Duodenal mucosa (tissue), 2 donors: ENCODE data around the gene MYO1D.

Experiments
- H3K27ac ChIP-seq: one replicate; pipeline ENCODE4 v1.7.0; 2013; ENCODE audit warnings: low read depth, low read length
- H3K27me3 ChIP-seq, 2 donors: one replicate each; pipeline ENCODE4 v1.7.0; 2013; ENCODE audit warnings: low read length in 2 of 2, control low read depth in 1 of 2; ENCODE audit not compliant: insufficient read depth in 2 of 2, control insufficient read depth in 1 of 2
- H3K36me3 ChIP-seq, 2 donors: one replicate each; pipeline ENCODE4 v1.7.0; 2013; ENCODE audit warnings: low read length in 2 of 2, control low read depth in 1 of 2; ENCODE audit not compliant: insufficient read depth in 2 of 2, control insufficient read depth in 1 of 2
- H3K4me1 ChIP-seq, 2 donors: one replicate each; pipeline ENCODE4 v1.7.0; 2013; ENCODE audit warnings: low read length in 2 of 2, control low read depth in 1 of 2; ENCODE audit not compliant: insufficient read depth in 2 of 2, control insufficient read depth in 1 of 2
- H3K4me3 ChIP-seq, 2 donors: one replicate each; pipeline ENCODE4 v1.7.0; 2013; ENCODE audit warnings: low read length in 2 of 2, low read depth in 1 of 2
- H3K9ac ChIP-seq, 2 donors: one replicate each; pipeline ENCODE4 v1.7.0; 2013; ENCODE audit warnings: low read length in 2 of 2, low read depth in 1 of 2
- H3K9me3 ChIP-seq, 2 donors: one replicate each; pipeline ENCODE4 v1.7.0; 2013; ENCODE audit warnings: low read length in 2 of 2, control low read depth in 1 of 2; ENCODE audit not compliant: control insufficient read depth in 1 of 2

Gene MYO1D

DNA sequence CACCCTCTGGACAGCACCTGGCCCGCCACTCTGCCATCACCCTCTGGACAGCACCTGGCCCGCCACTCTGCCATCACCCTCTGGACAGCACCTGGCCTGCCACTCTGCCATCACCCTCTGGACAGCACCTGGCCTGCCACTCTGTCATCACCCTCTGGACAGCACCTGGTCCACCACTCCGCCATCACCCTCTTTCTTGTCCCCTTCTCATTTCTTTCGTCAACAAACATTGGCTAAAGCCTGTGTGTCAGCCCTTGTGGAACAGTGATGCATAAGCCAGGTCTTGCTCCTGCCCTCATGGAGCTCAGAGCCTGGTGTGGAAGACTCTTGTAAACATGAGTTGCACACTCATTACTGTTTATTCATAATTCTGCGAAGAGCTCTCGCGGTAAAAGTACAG lies 358.9 kb downstream of the MYO1D start:
- no peaks in the 10 kb centered on the region for H3K9me3 ChIP-seq
- H3K27me3 ChIP-seq = peaks cover 0 to 5% of the 10 kb centered on the region in 2 donors
- no peak overlapping the region for H3K27ac ChIP-seq
- H3K4me3 ChIP-seq = no peak overlapping the region
- no peaks in the 10 kb centered on the region for H3K36me3 ChIP-seq
- no peak overlapping the region for H3K9ac ChIP-seq
- peaks cover 9 to 13% of the 10 kb centered on the region in 2 donors for H3K4me1 ChIP-seq

- H3K36me3 ChIP-seq = no peaks in the 10 kb centered on the region
- H3K9me3 ChIP-seq = no peaks in the 10 kb centered on the region
- no peak overlapping the region for H3K27ac ChIP-seq
- peaks cover 9 to 13% of the 10 kb centered on the region in 2 donors for H3K4me1 ChIP-seq
- H3K4me3 ChIP-seq = no peak overlapping the region
- peaks cover 0 to 5% of the 10 kb centered on the region in 2 donors for H3K27me3 ChIP-seq
- no peak overlapping the region for H3K9ac ChIP-seq
Measured at GRCh38 chr17:32516940-32517701, 359.8 kb downstream of the MYO1D start.

- Histone ChIP-seq H3K9ac (no peak overlapping the region), H3K4me3 (no peak overlapping the region), H3K27ac (no peak overlapping the region), H3K4me1 (peaks cover 9 to 13% of the 10 kb centered on the region in 2 donors), H3K27me3 (peaks cover 0 to 5% of the 10 kb centered on the region in 2 donors), H3K36me3 (no peaks in the 10 kb centered on the region), H3K9me3 (no peaks in the 10 kb centered on the region)
Measured at GRCh38 chr17:32516450-32516849, 360.5 kb downstream of the MYO1D start.

- Histone ChIP-seq H3K27ac (no peak overlapping the region), H3K9ac (no peak overlapping the region), H3K27me3 (peaks cover 0 to 5% of the 10 kb centered on the region in 2 donors), H3K9me3 (no peaks in the 10 kb centered on the region), H3K4me1 (peaks cover 9 to 13% of the 10 kb centered on the region in 2 donors), H3K36me3 (no peaks in the 10 kb centered on the region), H3K4me3 (no peak overlapping the region)
Measured at GRCh38 chr17:32515677-32516383, 361.1 kb downstream of the MYO1D start.

GRCh38 chr17:32514606-32515005 lies 362.3 kb downstream of the MYO1D start:
- no peaks in the 10 kb centered on the region for H3K36me3 ChIP-seq
- H3K9me3 ChIP-seq = no peaks in the 10 kb centered on the region
- no peak overlapping the region for H3K9ac ChIP-seq
- no peak overlapping the region for H3K4me3 ChIP-seq
- H3K27ac ChIP-seq = no peak overlapping the region
- H3K27me3 ChIP-seq = no peaks in the 10 kb centered on the region
- peaks cover 0 to 4% of the 10 kb centered on the region in 2 donors for H3K4me1 ChIP-seq

- Histone ChIP-seq H3K27ac (no peak overlapping the region), H3K9ac (no peak overlapping the region), H3K9me3 (no peaks in the 10 kb centered on the region), H3K4me3 (no peak overlapping the region), H3K36me3 (no peaks in the 10 kb centered on the region), H3K4me1 (no peaks in the 10 kb centered on the region), H3K27me3 (no peaks in the 10 kb centered on the region)
Measured at GRCh38 chr17:32513579-32513978, 363.3 kb downstream of the MYO1D start.

DNA sequence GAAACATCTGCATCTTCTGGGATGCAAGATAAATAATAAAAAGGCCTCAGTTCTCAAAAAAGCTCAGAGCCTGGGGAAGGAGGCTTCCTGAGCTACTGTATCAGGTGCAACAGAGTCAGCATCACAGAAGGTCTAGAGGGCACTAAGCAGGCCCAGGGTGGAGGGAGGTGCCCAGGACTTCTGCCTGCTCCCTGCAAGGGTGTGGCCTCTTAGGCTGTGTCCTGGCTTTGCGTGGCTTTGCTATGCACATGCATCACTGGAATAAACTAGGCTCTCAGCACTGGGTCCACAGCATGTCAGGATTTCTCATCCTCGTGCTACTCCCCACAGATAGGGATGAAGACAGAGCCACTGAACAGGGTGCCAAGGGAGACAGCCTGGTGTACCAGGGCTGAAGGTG lies 364.6 kb downstream of the MYO1D start:
- Histone ChIP-seq H3K36me3 (no peaks in the 10 kb centered on the region), H3K27ac (no peak overlapping the region), H3K9ac (no peak overlapping the region), H3K4me3 (no peak overlapping the region), H3K27me3 (no peaks in the 10 kb centered on the region), H3K4me1 (no peaks in the 10 kb centered on the region), H3K9me3 (no peaks in the 10 kb centered on the region)

DNA sequence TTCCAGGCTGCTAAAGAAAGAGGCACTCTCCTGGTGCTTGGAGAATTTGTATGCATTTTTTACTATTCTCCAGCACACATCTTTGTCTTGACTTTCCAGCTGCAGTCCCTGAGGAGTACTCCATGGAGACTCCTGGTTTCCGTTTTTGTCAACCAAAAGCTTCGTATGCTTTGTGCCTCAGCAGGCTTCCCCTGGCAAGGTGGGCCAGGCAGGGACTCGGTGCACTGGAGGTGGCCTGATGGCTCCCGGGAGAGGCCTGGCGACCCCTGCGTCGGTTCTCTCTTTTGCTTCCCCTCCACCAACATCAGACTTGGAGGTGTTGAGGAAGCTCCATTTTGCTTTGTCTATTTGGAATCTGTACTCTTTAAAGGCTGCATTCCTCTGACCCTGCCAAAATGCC lies 366.5 kb downstream of the MYO1D start:
- Histone ChIP-seq H3K36me3 (no peaks in the 10 kb centered on the region), H3K4me1 (no peaks in the 10 kb centered on the region), H3K9me3 (no peaks in the 10 kb centered on the region), H3K27me3 (no peaks in the 10 kb centered on the region), H3K9ac (no peak overlapping the region), H3K4me3 (no peak overlapping the region), H3K27ac (no peak overlapping the region)

- no peak overlapping the region for H3K9ac ChIP-seq
- no peaks in the 10 kb centered on the region for H3K27me3 ChIP-seq
- no peak overlapping the region for H3K27ac ChIP-seq
- H3K4me3 ChIP-seq = no peak overlapping the region
- no peaks in the 10 kb centered on the region for H3K9me3 ChIP-seq
- no peaks in the 10 kb centered on the region for H3K36me3 ChIP-seq
- peaks cover 6 to 7% of the 10 kb centered on the region in 2 donors for H3K4me1 ChIP-seq
Measured at GRCh38 chr17:32508926-32509325, 368.0 kb downstream of the MYO1D start.

- Histone ChIP-seq H3K27ac (peak overlapping the region; percentile 27), H3K9me3 (no peaks in the 10 kb centered on the region), H3K4me3 (no peak overlapping the region), H3K9ac (peak overlapping the region in 1 of 2 donors; percentile 39), H3K36me3 (no peaks in the 10 kb centered on the region), H3K4me1 (peaks cover 10 to 18% of the 10 kb centered on the region in 2 donors), H3K27me3 (no peaks in the 10 kb centered on the region)
Measured at GRCh38 chr17:32504166-32504990, 372.5 kb downstream of the MYO1D start.
